Bronchial epithelial cell (primary cell): Measurements from ENCODE around the gene KAT14. TPM values are rescaled to one million over a fixed set of nuclear protein-coding genes. Genes with fewer than 3 reads are reported as not detected.
"Not testable (repeated sequence)": the region's sequence is repeated elsewhere in the genome, so short reads cannot be mapped to it uniquely, and the experiment has no call there.

Source experiments
- DNase-seq: peaks from one replicate; pipeline ENCODE4 v3.0.0-alpha.2; 2010; ENCODE audit warnings: low read depth
- FAIRE-seq: peaks from 2 replicates; lab custom pipeline; 2011; peaks lifted over from hg19 to GRCh38; lab: Jason Lieb, UNC
- H3K27me3 ChIP-seq: 2 replicates; pipeline ENCODE4 v1.5.1; 2011; ENCODE audit warnings: low read length; ENCODE audit not compliant: control insufficient read depth, insufficient read depth
- H3K36me3 ChIP-seq: 2 replicates; pipeline ENCODE4 v1.5.1; 2011; ENCODE audit warnings: low read length; ENCODE audit not compliant: control insufficient read depth, insufficient read depth
- H3K4me3 ChIP-seq: 2 replicates; pipeline ENCODE4 v1.5.1; 2011; ENCODE audit warnings: mild to moderate bottlenecking, low read depth, low read length, control low read depth
- CTCF ChIP-seq: IDR thresholded peaks from 2 replicates; pipeline ENCODE4 v1.5.1; 2011; ENCODE audit warnings: mild to moderate bottlenecking, moderate library complexity, low read length, control low read depth, inconsistent platforms; ENCODE audit not compliant: insufficient read depth, severe bottlenecking
- total RNA-seq: library from RNA; depleted of rRNA; stranded (reverse); fragments of >200 nt; gene quantifications from 2 replicates; pipeline ENCODE4 v1.2.1, GENCODE V29; 2014

Gene KAT14
- total RNA-seq, 1 donor from 2014 or later: 11.6 TPM

- FAIRE-seq: no peak
- peaks cover 5% of the 10 kb centered on the region for H3K36me3 ChIP-seq
- no peak for DNase-seq
- H3K4me3 ChIP-seq: no peak overlapping the region
- no peak for TF ChIP-seq CTCF
- H3K27me3 ChIP-seq: no peaks in the 10 kb centered on the region
Measured at GRCh38 chr20:18180815-18181214, 43.2 kb downstream of the KAT14 start.

DNA sequence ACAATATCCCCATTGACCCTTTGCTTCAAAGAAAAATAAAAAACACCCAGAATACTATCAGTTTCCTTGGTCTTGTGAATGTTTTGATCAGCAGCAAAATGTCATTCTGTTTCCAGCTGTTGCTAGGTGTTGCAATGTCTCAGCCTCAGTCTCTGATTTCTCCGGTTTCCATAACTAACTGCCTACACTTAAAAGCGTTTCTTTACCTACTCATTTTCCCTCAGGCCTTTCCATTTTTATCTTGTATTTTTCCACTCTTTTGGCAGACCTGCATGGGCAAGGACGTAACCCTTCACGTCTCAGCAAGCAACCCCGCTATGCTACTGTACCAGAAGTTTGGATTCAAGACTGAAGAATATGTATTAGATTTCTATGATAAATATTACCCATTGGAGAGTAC is 49.4 kb downstream of the KAT14 start:
- no peaks in the 10 kb centered on the region for H3K27me3 ChIP-seq
- FAIRE-seq (no peak), DNase-seq (peak; percentile 96)
- peaks cover 8% of the 10 kb centered on the region for H3K36me3 ChIP-seq
- TF ChIP-seq CTCF: no peak
- no peak overlapping the region for H3K4me3 ChIP-seq

DNA sequence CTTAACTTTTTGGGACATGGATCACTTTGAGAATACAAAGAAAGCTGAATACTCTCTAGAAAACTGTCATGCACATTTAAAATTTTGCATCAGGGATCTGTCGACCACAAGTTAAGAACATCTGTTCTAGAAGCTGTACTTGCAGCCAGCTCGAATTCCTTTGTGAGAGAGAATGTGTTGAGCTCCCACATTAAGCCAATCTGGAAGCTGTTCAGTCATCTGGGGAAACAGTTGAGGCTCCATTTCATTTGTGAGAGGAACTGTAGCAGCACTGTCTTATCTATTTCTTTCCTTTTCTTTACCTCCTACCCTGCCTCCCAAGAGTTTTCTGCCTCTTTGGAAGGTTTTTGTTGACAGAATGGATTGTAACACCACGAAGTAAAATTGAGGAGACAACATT is 50.8 kb downstream of the KAT14 start:
- DNase-seq (no peak), FAIRE-seq (no peak)
- no peaks in the 10 kb centered on the region for H3K27me3 ChIP-seq
- H3K36me3 ChIP-seq: peaks cover 6% of the 10 kb centered on the region
- no peak for TF ChIP-seq CTCF
- no peak overlapping the region for H3K4me3 ChIP-seq

- Histone ChIP-seq H3K27me3 (no peaks in the 10 kb centered on the region), H3K4me3 (no peak overlapping the region), H3K36me3 (peaks cover 3% of the 10 kb centered on the region)
- no peak for FAIRE-seq
- TF ChIP-seq CTCF: no peak
- DNase-seq: peak; percentile 47
Measured at GRCh38 chr20:18190338-18191233, 52.9 kb downstream of the KAT14 start.

GRCh38 chr20:18191306-18191705 is 53.6 kb downstream of the KAT14 start:
- no peak overlapping the region for H3K4me3 ChIP-seq
- TF ChIP-seq CTCF: no peak
- no peak for FAIRE-seq
- H3K36me3 ChIP-seq: no peaks in the 10 kb centered on the region
- DNase-seq: no peak
- no peaks in the 10 kb centered on the region for H3K27me3 ChIP-seq

DNA sequence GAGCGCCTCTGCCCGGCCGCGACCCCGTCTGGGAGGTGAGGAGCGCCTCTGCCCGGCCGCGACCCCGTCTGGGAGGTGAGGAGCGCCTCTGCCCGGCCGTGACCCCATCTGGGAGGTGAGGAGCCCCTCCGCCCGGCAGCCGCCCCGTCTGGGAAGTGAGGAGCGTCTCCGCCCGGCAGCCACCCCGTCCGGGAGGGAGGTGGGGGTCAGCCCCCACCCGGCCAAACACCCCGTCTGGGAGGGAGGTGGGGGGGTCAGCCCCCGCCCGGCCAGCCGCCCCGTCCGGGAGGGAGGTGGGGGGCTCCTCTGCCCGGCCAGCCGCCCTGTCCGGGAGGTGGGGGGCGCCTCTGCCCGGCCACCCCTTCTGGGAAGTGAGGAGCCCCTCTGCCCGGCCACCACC is 56.8 kb downstream of the KAT14 start:
- FAIRE-seq, H3K36me3 ChIP-seq: not testable (repeated sequence)

More for the DNA sequence above, 56.8 kb downstream of the KAT14 start:
- not testable (repeated sequence) for H3K4me3 ChIP-seq, H3K27me3 ChIP-seq, DNase-seq
